ENCODE data around the gene MALL.
"Not testable (repeated sequence)": the region's sequence is repeated elsewhere in the genome, so short reads cannot be mapped to it uniquely, and the experiment has no call there.

The MALL gene

DNA sequence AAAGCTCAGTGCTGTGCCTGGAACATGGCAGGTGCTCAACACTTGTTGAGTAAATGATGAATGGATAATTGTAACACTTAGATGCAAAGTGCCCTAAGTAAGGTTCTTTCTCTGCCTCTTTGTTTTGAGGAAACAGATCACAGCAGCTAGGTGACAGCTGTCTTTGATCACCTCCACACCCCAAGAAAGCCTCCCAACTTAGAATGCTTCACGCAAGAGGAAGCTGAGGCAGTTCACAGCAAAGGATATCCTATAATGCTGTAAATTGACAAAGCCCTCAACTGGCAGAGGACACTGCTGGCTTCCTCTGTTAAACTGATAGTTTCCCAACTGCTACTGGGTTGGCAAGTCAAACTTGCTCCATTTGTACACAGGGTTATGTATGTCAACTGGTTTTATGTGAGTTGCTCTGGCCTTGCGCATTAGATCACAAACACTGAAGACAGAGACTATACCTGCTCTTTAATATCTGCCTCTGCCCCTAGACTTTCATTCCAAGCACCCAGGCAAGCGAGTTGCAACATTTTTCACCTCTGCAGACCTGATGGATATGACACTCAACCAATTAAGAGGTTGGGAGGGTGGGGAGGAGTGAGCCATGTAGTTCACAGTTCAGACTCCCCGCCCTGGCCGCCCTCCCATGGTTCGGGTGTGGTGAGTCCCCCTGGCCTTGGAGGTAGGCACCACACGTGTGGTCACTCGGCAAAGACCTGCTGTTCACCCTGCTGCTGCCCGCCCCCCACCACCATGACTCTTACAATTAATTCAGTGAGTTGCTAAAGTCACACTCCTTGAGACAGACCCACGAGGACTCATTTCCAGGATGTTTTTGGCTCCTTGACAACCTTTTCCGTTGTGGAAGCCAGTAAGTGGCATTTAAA lies 4.8 kb upstream of the MALL start:
- DNase-seq = no peak

DNA sequence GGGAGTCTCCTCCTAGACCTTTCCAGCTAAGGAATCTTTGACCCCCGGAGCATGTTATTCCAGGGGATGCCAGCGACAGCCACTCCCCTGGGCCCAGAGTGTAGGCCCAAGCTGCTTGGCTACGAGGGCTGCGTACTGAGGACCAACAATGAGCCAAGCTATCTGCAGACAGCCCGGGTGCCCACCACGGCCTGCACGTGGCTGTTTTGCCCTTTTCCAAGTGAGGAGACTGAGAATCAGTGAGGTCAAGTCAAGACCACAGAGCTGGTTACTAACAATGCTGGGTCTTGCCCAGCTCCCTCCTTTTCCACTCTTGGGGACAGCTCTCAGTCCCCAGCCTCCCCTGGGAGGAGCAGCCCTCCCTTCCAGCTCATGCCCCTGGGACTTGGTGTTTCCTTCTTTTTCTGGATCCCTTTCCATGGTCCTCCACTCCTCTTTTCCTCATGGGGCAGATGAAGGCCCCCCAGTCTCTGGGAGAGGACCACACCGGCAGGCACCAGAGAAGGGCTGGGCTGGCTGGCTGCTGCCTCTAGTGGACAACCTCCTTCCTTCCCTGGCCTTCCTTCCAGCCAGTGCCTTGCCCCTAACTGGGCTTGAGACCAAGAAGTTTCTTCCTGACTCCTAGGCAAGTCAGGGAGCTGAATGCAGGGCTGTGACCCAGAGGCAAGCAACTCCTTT lies 550 bp upstream of the MALL start:
- DNase-seq = no peak

DNA sequence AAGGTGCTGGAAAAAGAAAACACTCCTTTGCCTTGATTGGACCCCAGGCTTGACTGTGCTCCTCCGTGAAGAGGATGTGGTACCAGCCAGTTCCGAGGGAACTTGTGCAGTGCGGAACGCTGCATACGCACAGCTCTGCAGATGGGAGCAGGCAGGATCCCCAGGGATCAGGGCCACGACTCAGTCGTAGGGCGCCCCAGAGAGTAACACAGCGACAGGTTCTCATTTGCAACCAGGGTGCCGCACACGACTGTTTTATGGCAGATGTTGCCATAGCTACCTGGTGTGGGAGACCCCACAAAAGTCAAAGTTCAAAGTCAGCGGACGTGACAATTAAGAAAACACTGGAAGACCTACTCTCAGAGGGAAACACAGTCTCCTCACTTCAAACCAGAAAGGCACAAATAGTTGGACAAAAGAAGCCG lies 779 bp downstream of the MALL start:
- DNase-seq = no peak

DNA sequence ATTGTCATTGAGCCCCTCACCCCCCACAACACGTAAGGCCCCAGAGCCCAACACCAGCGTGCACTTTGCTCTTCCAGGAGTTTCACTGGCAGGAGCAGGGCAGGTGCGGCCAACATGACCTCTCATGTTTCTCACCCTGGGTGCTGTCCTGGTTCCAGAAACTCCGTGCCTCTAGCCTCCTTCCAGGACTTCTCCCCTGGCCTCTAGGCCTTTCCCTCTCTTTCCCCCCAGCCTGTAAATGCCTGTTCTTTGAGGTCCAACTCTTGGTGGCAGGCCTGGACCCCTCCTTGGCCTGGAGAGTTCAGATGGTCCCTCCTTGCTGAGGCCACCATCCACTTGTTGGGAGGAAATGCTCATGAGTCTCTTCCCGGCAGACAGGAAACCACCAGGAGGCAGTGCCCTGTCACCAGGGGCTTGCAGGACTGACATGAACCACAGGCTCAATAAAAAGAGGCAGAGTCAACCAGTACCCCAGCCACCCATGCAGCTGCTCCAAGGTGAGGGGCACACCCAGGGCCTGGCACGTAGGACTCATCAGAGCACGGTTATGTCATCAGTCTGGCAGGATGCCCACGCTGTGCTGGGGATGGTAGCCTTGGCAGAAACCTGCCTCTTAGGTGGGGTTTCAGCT lies 1.5 kb downstream of the MALL start:
- DNase-seq = peak in 1 of 5 donors; percentile 34

DNA sequence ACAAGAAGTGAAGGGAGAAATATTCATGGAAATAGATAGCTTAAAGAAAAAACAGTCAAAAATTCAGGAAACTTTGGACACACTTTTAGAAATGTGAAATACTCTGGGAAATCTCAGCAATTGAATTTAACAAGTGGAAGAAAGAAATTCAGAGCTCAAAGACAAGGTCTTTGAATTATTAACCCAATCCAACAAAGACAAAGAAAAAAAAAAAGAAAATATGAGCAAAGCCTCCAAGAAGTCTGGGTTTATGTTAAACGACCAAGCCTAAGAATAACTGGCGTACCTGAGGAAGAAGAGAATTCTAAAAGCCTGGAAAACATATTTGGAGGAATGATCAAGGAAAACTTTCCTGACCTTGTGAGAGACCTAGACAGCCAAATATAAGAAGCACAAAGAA lies 7.3 kb downstream of the MALL start:
- DNase-seq = not testable (repeated sequence)

DNA sequence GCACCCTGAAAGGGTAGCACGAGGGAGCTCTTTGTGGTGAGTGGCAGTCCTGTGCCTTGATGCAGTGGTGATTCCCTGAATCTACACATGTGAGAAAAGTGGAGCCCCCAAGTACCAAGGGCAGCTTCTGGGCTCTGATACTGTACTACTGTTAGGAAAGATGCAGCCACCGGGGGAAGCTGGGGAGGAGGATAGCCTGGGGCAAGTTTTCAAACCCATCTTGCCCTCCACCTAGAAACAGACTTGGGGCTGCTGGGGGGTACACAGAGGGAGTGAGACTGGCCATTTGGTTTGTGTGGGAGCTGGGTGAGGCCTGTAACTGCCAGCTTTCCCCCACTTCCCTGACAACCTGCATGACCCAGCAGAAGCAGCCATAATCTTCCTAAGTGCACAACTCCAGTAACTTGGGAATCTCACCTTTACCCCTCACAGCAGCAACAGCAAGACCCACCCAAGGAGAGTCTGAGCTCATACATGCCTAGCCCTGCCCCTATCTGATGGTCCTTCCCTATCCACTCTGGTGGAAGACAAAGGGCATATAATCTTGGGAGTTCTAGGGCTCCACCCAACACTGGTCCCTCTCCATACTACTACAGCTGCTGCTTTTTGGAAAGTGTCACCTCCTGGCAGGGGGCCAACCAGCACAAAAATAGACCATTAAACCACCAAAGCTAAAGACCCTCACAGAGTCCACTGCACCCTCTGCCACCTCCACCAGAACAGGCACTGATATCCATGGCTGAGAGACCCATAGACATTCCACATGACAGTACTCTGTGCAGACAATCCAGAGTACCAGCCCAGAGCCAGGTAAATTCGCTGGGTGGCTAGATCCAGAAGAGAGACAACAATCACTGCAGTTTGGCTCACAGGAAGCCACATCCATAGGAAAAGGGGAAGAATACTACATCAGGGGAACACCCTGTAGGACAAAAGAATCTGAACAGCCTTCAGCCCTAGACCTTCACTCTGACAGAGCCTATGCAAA lies 8.2 kb downstream of the MALL start:
- DNase-seq = no peak

DNA sequence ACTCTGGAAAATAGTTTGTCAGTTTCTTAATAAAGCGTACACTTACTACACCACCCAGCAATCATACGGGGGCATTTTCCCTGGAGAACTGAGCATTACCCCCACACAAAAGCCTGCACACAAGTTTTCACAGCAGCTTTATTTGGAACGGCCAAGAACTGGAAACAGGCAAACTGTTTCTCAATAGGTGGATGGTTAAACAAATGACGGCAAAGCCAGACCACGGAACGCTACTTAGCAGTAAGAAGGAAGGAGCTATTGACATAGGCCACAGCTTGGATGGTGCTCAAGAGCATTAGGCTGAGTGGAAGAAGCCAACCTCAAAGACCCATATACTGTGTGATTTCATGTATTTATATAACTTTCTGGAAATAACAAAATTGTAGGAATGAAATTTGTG lies 9.0 kb downstream of the MALL start:
- no peak for DNase-seq

DNA sequence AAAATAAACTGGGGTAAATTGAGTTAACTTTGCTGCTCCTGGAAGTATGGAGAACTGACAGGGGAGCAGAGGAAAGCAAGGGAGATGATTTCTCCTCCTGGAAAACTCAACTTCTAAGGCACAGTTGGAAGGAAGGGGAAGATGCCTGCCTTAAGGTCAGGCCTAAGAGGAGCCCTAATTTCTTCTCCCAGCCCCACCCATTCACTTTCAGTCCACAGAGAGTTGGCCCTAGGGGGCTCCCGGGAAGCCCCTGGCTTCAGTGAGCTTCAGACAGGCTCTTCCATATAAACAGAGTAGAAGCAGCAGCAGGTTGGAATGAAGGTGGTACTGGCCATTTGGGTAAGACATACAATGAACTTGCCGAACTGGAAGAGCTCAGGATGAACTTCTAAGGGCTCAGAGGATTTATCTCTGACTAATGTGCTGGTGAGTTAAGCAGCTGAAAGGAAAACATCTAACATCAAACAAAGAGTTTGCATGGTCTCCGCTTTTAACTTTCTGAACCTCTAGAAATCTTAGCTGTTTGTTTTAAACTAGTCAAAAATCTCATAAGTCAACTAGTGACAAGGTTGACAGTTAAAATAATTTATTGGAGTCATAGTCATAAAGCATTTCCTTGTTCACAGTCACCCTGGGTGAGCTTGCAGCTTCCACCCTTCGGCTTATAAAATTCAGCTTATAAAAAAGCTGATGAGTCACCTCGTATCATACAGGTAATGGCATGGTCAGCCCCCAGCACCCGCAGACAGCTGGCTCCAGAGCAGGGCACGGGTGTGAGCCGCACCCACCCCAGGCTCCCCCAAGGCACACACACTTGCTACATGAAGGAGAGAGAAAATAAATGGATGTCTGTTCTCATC lies 9.8 kb downstream of the MALL start:
- no peak for DNase-seq

DNA sequence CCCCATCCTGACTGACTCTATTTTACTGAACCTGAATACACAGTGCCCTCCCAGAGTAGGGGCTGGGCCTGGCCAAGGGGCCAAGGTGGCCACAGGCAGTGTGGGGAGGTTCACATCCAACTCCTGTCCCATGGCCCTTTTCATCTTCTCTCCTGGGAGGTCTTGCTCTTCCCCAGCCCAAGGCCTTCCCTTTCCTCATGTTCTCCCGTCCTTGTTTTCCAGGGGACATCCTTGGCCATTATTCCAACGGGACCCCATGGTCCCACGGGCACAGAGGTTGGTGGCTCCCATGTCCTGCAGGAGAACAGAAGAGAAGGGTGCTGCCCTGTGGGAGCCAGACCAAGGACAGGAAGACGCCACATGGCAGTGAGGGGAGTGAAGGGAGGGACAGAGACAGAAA lies 10.4 kb downstream of the MALL start:
- no peak for DNase-seq

DNA sequence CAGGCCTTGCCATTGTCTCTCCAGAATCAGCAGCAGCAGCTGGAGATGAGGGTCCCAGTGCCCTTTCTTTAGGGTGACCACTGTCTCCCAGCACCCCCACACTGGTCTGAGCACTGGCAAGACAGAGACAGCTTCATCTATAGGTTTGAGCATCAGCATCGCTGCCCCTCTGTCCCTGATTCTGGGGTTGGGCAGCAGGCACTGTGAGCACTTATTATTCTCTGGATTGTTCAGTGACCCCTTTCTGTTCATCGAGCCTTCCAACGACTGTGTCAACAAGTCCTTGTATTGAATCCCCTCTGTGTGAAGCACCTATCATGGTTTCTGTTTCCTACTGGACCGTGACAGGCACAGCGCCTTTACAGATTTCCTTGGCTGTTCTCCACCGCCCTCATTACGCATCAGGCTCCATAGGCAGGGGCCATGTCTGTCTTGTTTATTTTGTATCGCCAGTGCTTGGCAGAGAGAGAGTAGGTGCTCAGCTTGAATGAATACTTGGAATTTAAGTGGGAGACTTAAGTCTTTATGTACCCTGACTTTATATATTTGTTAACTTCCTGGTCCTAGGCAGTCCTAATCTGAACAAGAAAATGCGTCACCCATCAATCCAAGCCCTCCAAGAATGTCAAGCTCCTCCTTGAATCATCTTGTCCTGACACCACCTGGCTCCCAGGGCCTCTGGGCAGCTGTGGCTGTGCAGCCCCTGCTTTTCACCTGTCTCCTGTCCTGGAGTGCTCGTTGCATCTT lies 11.4 kb downstream of the MALL start:
- DNase-seq = no peak

DNA sequence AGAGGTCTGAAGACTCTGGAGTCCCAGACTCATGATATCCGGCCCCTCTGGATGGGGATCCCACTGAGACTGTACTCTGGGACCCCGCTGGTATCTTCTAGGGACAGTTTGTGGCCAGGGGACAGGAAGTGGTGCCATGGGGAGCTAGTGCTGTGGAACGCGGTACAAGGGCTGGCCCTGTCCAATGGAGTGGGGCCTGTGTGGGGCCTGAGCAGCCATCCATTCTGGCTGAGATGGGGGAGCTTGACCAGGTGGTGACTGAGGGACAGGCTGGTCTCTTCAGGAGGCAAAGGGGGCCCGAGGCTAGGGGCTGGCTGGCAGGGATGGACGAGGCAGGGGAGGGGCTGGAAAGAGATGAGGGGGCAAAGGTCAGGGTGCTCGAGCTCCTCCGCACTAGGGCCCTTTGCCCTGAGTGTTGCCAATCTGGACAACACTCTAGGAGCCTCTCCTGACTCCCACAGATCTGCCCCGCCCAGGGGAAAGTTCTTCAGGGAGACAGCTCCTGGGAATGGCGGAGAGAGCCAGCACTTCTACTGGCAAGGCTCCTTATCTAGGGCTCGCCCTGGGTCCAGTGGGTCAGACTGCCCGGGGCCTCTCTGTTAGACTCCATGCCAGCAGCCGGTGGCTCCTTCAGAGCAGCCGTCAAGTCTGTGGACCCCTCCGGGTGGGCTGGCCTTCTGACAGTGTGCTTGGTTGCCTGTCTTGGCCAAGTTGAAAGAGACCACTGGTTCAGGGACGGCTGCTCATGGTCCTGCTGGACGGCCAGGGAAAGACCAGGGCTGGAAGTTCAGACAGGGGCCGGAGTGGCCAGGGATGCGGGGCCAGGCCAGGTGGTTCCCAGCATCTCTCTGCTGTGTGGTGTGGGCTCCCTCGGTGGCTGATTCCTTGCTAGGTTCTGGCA lies 12.3 kb downstream of the MALL start:
- DNase-seq = no peak

DNA sequence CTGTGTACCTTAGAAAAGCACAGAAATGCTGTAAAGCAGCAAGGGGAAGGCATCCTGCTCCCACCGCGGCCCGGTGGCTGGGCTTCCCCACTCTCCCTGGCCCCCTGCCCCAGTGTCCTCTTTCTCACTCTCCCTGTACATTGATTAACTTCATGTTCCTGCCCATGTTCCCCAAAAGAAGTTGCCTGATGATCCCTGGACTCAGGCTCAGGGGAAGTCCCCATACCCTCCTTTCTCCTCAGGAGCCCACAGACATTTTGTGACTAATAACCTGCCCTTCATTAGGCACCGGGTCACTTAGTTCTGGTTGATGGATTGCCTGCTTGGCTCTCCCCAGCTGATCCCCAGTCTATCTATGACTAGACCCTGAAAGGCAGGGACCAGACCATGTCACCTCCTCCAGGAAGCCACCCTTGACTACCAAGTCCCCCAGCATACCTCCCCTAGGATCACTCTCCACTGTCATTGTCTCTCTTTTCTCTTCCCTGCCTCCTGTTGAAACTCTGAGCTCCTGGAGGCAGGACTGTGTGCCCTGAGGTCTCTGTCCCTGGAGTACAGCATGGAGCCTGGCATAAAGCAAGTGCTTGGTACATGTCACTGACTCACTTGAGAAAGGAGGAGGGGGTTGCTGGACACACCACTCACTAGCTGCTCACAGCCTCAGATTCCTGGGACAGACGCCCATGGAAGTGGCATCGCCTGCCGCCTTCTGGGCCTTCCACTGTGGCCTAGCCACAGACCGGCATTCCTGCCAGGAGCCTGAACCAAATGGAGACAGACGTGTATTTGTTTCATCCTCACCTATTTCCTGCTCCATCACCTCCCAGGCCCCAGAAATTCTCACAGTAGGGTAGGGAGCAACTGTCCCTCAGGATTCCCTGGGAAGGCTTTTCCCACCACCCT lies 13.5 kb downstream of the MALL start:
- no peak for DNase-seq

DNA sequence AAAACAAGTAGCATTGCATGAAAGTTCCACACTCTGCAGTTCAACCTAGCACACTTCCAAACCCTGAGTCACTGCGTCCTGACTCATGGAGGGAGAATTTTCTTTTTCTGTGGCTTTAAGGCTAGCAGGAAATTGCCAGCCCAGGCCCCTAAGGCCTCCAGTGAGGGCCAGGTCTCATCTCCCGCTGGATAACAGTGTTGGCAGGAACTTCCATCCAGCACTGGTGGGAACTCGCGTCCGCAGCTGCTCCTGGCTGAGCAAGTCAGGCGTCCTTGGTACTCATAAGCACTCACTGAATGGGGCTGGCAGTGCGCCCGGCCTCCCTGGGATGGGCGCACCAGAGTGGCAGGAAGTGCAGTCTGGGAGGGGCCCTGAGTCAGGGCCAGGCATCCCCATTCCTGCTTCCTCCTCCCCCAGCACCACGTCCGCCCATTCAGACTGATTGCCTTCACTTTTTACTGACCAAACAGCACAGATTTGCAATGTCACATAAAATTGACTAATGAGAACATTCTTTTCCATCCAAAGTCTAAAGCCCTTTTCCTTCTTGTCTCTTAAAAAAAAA lies 14.3 kb downstream of the MALL start:
- peak in 1 of 5 donors; percentile 8 for DNase-seq

DNA sequence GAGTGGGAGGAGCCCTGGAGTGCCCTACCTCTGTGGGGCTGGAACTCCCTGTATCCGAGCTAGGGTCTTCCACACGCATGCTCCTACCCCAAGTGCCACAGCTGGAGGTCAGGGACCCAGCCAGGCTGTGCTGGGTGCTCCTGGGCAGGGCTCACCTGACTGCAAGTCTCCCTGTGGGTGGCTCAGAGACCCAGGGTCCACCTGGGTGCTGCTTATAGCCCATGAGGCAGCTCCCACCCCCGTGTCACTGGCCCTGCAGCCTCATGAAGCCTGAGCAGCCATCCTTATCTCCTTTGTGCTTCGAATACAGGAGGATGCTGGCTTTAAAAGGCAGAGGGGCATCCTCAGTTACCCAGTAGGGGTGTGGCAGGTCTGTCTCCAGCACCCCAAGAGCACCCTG lies 14.7 kb downstream of the MALL start:
- DNase-seq = not testable (repeated sequence)

DNA sequence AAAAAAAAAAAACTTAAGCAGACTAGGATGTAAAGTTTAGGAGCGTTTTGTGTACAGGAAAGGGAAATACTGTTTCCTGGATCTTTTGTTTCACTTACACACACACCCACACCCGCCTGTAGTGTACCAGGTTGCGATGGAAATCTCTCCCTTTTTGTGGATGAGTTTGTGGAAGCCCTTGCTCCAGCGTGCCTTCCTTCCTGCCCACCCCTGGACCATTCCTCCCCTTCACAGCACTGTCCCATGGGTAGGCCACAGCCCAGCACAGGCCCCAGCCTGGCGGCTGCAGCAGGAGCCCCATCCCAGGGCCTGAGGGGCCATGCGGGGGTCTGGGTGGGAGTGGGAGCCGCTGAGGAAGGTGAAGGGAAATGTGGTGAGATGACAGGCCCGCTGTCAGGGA lies 15.1 kb downstream of the MALL start:
- DNase-seq = no peak

DNA sequence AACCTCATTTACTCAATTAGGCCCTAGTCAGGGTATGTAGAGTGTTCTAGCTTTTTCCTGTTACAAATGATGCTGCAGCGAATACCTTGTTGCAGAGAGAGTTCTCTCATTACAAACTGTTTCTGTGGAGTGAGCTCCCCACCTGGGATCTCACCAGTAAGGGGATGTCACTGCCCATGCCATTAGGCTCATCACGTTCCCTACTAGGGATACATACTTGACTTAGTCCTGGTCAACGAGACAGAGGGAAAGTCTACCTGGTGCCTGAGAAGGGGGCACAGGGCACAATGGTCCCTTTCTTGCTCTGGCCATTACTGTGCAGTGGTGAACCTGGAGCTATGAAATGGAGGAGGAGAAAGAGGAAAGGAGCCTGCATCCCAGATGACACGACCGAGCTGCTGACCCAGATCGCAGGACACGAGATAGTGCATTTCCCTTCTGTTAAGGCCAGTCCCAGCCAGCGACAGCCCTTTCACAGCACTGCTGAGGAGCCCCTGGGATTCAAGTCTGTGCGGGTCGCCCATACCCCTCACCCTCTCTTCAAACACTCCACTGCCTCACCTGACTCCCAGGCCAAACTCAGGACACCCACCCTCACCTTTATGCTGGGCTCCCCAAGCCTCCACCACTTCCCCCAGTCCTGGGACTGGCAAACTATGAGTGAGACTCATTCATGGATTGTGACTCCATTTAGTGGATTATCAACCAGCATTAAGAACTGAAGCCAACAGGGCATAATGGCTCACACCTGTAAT lies 16.0 kb downstream of the MALL start:
- DNase-seq = no peak

DNA sequence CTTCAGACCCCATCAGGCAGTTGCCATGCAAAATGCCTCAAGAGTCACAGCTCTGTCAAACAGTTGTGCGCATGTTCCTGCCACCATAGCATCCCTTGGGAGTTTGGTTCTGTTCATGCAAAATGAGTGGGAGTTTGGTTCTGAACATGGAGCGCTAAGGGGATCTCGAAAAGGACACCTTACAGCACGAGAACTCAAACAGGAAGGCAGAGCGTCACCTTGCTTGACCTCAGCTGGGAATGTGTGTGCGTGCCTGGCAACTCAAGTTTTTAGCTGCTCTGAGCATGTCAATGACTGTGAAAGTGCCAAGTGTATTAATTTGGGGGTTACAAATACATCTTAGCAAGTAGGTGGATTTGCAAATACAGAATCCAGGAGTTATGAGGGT lies 16.6 kb downstream of the MALL start:
- DNase-seq = no peak

Measured in T-helper 1 cell (primary cell).